ENCODE measurements around the gene SLC5A2.
"Not testable (repeated sequence)": the region's sequence is repeated elsewhere in the genome, so short reads cannot be mapped to it uniquely, and the experiment has no call there.

The SLC5A2 gene

DNA sequence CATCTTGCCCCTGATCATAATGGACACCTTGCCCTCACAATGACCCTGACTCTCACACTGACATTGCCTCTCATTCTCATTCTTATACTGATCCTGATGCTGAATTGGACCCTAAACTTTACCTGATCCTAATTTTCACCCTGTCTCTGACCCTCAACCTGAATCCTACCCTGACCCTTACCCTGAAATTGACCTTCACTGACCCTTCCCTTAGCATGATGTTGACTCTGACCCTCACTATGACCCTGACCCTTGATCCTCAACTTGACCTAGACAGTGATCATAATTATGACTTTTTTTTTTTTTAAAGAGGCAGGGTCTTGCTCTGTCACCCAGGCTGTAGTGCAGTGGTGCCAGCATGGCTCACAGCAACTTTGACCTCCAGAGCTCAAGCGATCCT, 48.2 kb downstream of the SLC5A2 start:
- DNase-seq, result no peak

DNA sequence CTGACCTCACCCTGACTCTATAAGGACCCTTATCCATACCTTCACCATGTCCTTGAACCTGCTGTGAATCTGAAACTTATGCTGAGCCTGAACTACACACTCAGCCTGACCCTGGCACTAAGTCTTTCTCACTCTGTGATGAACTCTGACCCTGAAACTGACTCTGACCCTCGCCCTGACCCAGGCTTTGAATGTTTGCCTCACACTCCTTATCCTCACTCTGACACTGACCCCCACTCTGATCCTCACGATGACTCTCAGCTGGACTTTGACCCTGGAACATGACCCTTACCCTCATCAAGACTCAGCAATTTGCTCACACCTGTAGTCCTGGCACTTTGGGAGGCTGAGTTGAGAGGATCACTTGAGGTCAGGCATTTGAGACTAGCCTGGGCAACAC, 49.2 kb downstream of the SLC5A2 start:
- no peak for DNase-seq

- DNase-seq, result no peak
These were observed 50.0 kb downstream of the SLC5A2 start for GRCh38 chr16:31532896-31533295.

GRCh38 chr16:31535737-31536136, 52.8 kb downstream of the SLC5A2 start:
- no peak for DNase-seq

DNA sequence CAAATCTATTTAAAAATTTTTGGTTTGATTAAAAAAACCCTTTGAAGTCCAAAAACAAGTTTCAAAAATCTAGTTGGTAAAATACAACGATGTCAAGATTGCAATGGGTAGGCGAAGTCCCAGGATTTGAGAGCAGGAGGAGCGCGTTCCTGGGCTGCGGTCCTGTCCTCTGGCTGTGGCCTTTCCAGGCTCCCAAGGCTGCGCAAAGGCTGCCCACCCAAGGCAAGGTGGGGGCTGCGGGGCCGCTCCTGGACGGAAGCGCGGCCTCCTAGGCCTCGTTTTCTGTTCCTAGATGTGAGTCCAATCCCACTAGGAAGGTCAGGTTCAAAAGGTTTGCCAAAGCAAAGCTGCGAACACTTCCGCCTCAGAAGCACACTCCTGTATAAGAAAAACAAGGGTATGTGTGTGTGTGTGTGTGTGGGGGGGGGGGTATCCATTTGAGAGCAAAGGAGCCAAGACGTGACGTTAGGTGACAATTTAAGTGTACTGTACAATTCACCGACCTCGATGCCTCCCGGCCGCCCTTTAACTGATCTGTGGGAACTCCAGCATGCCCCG, 54.0 kb downstream of the SLC5A2 start:
- DNase-seq, result no peak

DNA sequence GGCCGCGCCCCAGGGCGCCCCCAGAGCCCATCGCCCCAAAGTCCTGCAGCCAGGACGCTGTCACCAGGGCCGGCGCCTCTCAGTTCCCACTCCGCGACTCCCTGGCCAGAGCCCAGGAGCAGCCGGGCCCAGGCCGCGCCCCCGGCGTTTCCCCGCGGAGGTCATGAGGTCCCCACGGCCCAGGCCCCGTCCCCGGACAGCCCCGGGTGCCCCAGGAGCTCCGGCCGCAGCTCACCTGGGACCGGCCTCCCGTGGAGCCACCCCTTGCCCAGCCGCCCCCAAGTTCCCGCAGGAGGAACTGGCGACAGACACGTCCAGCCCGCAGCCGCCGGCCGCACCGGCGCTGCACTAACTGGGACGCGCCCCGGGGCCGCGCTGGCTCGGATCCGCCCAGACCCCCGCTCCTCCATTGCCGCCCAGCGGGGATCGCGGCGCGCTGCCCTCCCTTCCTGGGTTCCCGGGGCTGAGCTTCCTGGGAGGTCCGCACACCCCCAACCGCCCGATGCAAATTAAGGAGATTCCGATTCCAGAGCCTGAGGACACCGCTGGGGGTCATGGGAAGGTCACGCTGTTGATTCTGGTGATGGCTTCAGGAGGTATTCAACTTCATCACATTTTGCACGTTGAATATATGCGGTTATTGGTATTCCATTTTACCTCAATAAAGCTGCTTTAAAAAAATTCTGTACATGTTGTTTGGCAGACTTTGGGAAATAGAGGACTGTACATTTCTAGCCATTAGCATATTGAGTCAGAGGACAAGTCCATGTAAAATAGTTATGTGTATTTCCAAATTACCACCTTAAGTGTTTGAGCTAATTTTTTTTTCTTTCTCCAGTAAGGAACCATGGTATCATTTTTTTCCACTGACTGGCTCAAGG, 54.7 kb downstream of the SLC5A2 start:
- DNase-seq, result no peak

GRCh38 chr16:31538243-31538598, 55.3 kb downstream of the SLC5A2 start:
- DNase-seq, result not testable (repeated sequence)

DNA sequence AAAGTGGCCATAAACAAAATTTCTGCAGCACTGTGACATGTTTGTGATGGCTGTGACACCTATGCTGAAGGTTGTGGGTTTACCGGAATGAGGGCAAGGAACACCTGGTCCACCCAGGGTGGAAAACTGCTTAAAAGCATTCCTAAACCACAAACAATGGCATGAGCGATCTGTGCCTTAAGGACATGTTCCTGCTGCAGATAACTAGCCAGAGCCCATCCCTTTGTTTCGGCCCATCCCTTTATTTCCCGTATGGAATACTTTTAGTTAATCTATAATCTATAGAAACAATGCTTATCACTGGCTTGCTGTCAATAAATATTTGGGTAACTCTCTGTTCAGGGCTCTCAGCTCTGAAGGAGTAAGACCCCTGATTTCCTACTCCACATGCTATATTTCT, 56.8 kb downstream of the SLC5A2 start:
- DNase-seq, result not testable (repeated sequence)

Measured in NK-92 treated with Interleukin-12 subunit alpha and Interleukin-12 subunit beta, amount 100 ng/mL, for 24 hours (cell line).